ENCODE results near the gene TCEAL1.
"Not testable (repeated sequence)": the region's sequence is repeated elsewhere in the genome, so short reads cannot be mapped to it uniquely, and the experiment has no call there.

TCEAL1 gene

GRCh38 chrX:103637604-103638338 is 9.0 kb downstream of the TCEAL1 start:
- no peak for DNase-seq

- DNase-seq: not testable (repeated sequence)
Measured at GRCh38 chrX:103638479-103639346, 9.9 kb downstream of the TCEAL1 start.

- DNase-seq: no peak
Measured at GRCh38 chrX:103640401-103641155, 11.8 kb downstream of the TCEAL1 start.

DNA sequence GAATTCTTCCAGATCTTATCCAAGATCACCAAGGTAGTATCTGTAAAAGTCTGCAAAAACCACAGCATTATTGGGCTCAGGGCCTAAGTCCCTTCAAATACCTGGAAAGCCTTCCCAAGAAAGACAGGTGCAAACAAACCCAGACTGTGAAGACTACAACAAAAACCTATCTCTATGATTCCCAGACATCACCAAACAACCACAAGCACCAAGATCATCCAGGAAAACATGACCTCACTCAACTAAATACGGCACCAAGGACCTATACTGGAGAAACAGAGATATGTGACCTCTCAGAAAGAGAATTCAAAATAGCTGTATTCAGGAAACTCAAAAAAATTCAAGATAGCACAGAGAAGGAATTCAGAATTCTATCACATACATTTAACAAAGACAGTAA is 15.3 kb downstream of the TCEAL1 start:
- DNase-seq: no peak

DNA sequence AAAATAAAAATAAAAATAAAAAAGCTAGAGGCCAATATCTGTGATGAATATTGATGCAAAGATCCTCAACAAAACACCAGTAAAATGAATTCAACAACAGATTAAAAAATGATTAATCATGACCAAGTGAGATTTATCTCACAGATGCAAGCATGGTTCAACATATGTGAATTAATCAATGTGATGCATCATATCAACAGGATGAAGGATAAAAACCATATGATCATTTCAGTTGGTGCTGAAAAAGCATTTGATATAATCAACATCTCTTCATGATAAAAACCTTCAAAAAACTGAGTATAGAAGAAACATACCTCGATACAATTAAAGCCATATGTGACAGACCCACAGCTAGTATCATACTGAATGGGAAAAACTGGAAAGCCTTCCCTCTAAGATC is 18.9 kb downstream of the TCEAL1 start:
- no peak for DNase-seq

GRCh38 chrX:103651151-103651773 is 22.5 kb downstream of the TCEAL1 start:
- no peak for DNase-seq

- DNase-seq: not testable (repeated sequence)
Measured at GRCh38 chrX:103655230-103656000, 26.6 kb downstream of the TCEAL1 start.

- no peak for DNase-seq
Measured at GRCh38 chrX:103656617-103657016, 27.8 kb downstream of the TCEAL1 start.

- not testable (repeated sequence) for DNase-seq
Measured at GRCh38 chrX:103657066-103657465, 28.3 kb downstream of the TCEAL1 start.

DNA sequence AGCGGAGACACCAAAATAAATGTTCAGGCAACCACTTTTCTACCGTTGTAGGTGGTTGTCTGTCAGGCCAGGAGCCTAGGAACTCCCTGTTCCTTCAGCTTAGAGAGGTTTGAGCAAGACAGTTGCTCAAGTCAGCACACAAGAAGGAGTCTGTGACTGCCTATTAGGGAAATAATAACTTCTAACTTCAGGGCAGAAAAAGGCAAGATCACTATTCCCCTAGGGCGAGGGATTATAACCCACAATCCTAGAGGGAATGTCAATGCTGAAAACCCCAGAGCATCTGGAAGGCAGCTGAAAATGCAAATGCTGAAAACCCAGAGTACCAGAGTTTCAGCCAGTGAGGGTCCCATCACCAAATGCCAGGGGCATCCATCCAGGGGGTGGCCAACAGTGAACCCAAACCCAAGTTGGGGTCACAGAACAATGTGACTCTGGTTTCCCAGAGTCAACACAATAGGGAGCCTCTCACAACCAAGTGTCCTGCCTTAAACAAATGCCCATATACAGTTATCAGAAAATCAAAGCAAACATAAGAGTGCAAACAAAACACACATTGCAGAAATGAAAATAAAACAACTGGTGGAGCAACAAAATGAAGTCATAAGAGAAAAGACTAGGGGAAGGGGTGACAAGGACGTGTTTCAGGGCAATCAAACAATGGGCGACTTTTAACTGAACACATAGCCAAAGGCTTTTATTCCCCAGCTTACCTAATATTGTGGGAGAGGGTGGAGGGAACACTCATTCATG is 30.1 kb downstream of the TCEAL1 start:
- DNase-seq: no peak

DNA sequence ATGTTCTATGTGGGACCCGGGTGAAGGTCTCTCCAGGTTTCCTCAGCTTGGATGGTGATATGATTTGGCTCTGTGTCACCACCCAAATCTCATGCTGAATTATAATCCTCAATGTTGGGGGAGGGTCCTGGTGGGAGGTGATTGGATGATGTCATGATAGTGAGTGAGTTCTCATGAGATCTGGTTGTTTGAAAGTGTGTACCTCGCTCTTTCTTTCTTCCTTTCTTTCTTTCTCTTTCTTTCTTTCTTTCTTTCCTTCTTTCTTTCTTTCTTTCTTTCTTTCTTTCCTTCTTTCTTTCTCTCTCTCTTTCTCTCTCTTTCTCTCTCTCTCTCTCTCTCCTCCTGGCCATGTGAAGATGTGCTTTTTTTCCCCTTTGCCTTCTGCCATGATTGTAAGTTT is 30.7 kb downstream of the TCEAL1 start:
- DNase-seq: not testable (repeated sequence)

DNA sequence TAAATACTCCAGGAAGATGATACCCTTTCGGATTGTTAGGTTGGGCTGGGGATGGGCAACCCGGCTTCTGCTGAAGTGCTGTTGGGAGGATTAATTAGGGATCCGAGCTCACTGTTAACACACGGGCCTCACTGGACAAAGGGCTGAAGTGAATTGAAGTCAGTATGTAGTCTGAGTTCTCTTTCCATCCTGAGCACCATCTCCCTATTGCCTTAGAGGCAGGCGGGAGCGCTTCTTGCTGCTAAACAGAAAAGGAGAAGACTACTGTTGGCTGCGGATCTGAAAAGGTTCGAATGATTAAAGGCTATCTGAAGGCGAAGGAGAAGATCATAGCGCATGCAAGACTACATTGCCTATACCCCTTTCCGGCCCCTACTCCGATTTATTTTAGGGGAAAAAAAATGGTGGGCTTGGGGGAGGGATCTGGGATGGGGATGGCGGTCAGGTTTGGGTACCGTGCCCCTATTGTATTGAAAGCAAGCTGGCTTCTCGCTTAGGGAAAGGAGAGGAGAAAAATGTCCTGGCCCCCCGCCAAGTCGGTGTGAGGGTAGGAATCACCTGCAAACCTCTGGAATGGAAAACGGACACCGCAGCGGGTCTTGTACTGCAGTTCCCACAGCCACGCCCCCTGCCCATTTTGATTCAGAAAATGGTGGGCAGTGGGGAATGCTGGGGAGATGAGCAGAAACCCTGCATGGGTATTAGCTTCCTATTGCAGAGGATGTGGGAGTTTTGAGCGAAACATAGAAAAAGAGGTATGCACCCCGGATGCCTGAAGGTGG is 35.4 kb downstream of the TCEAL1 start:
- DNase-seq: no peak

DNA sequence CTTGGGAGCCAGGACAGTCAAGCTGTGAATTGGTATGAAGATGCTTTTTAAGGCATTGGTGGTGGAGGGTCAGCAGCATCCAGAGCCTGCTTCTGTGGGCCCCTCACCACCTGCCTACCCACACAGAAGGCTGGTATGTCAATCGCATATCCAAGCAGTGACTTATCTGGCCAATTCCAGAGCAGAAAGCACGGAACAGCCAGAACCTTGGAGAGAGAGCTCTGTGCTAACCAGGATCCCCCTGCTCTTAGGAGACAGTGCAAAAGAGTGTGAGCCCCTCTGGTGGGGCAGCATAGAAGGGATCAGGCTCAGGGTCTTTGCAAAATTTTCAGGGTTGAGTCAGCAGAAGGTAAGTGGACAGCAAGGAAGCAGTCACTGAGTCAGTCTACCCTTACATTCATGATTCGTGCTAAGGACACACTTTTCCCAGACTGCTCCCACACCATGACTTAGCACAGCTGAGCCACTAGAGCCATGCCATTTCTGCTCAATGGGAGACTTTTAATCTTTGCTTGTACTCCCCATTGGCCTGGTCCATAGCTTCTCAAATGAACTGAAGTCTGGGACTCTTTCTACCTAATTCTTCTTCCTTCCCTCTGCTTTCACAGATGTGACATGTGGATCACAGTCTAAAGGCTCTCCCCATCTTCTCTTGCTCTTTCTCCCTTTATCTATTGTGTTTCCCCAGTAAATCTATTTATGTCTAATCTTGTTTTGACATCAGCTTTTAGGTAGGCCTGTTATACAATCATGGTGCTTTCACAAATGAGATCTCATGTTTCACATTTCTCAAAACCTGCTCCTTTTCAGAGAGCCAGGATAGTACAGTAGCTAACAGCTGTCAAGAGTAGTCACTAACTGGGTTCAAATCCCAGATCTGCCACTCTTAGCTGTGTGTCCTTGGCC is 37.7 kb downstream of the TCEAL1 start:
- DNase-seq: no peak

GRCh38 chrX:103669745-103670144 is 41.0 kb downstream of the TCEAL1 start:
- no peak for DNase-seq

DNA sequence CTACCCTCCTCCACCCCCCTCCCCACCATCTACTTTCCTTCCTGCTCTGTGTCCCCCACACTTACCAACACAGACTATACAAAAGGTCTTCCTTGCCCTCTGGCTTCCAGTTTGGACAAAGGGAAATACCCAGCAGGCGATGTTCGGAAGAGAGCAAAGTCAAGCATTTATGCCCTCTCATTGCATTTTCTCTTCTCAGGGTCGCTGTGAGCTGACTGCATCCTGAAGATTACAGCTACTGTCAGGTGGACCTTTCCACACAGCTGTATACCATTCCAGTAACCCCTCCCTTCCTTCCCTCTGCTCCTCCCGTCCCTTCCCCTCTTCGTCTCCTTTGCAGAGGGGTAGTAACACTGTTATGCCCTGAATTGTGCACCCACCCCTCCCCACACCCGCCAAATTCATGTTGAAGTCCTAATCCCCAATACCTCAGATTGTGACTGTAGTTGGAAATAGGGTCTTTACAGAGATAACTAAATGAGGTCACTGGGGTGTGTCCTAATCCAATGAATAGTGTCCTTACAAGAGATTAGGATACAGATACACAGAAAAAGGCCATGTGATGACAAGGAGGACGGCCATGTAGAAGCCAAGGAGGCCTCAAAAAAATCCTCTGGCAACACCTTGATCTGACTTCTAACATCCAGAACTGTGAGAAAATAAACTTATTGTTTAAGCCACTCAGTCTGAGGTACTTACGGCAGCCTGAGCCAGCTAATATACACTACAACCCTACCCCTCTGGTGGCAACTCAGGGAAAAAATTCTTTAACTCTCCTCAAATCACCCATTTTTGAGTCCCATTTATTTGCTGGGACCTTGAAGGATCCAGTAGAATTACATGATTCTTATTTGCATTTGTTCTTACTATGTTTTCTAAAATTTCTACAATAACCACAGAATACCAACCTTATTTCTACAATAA is 46.0 kb downstream of the TCEAL1 start:
- no peak for DNase-seq

GRCh38 chrX:103678199-103678993 is 49.6 kb downstream of the TCEAL1 start:
- no peak for DNase-seq

All from stimulated activated CD4-positive, alpha-beta T cell treated with anti-CD3 and anti-CD28 coated beads, Interleukin-1b, Interleukin-23, amount 100 ng/mL, for 48 hours (primary cell).